ENCODE measurements around the gene LGALS7.

The LGALS7 gene

DNA sequence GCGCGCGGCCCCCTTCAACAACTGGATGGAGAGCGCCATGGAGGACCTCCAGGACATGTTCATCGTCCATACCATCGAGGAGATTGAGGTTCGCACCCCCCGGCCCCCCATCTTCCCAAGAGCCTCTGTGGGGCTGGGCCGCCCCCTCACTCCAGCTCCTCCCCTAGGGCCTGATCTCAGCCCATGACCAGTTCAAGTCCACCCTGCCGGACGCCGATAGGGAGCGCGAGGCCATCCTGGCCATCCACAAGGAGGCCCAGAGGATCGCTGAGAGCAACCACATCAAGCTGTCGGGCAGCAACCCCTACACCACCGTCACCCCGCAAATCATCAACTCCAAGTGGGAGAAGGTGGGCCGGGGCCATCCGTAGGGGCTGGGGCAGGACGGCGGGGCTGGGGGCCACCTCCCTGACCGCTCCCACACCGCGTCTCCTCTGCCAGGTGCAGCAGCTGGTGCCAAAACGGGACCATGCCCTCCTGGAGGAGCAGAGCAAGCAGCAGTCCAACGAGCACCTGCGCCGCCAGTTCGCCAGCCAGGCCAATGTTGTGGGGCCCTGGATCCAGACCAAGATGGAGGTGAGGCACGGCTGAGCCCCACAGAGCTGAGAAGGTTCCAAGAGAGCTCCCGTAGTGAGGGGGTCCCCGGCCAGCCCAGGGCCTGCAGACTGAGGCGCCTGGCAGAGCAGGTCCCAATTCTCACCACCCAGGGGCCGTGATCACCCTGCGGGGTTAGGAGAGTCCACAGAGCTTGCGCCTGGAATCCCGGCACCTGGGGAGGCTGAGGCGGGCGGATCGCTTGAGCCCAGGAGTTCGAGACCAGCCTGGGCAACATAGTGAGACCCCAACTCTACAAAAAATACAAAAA, 49.1 kb downstream of the LGALS7 start:
- no peak overlapping the region for H3K4me3 ChIP-seq (ENCODE audit: low read depth, low read length)
- TF ChIP-seq CTCF (IDR thresholded peaks at IDR 0.05; ENCODE audit: control insufficient read depth, extremely low read depth, insufficient read depth) = no peak
- no peak for DNase-seq (ENCODE audit: low read depth)

DNA sequence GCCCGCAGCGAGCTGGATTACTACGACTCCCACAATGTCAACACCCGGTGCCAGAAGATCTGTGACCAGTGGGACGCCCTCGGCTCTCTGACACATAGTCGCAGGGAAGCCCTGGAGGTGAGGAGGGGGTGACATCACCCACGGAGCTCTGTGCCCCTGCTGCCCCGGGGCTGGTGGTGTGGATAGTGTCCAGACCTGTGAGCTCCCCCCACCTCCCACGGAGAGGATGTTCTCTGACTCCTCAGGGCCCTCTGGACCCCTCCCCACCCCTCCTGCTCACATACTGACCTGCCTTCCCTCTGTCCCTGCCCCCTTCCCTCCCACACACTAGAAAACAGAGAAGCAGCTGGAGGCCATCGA, 49.7 kb downstream of the LGALS7 start:
- no peak for DNase-seq (ENCODE audit: low read depth)
- no peak for TF ChIP-seq CTCF (IDR thresholded peaks at IDR 0.05; ENCODE audit: control insufficient read depth, extremely low read depth, insufficient read depth)
- H3K4me3 ChIP-seq (ENCODE audit: low read depth, low read length) = no peak overlapping the region

GRCh38 chr19:38722947-38723605, 50.2 kb downstream of the LGALS7 start:
- TF ChIP-seq CTCF (IDR thresholded peaks at IDR 0.05; ENCODE audit: control insufficient read depth, extremely low read depth, insufficient read depth) = no peak
- no peak overlapping the region for H3K4me3 ChIP-seq (ENCODE audit: low read depth, low read length)
- no peak for DNase-seq (ENCODE audit: low read depth)

- no peak overlapping the region for H3K4me3 ChIP-seq (ENCODE audit: low read depth, low read length)
- no peak for TF ChIP-seq CTCF (IDR thresholded peaks at IDR 0.05; ENCODE audit: control insufficient read depth, extremely low read depth, insufficient read depth)
- DNase-seq (ENCODE audit: low read depth) = no peak
Observed at GRCh38 chr19:38721979-38722773, 51.1 kb downstream of the LGALS7 start.

DNA sequence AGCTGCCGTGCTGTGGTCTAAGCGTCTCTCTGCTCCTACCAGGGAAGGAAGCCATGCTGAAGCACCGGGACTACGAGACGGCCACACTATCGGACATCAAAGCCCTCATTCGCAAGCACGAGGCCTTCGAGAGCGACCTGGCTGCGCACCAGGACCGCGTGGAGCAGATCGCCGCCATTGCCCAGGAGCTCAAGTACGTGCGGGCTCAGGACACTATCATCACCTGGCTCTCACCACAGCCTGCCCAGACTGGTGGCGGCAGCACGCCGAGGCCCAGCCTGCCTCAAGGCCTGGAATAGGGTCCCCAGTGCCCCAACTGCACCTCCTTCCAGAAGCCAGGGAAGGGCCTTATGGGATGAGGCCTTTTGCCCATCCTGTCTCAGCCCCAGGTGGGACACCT, 51.8 kb downstream of the LGALS7 start:
- no peak overlapping the region for H3K4me3 ChIP-seq (ENCODE audit: low read depth, low read length)
- DNase-seq (ENCODE audit: low read depth) = no peak
- TF ChIP-seq CTCF (IDR thresholded peaks at IDR 0.05; ENCODE audit: control insufficient read depth, extremely low read depth, insufficient read depth) = no peak
